HepG2 (cell line): Measurements from ENCODE around the gene SFXN2. TPM values are rescaled to one million over a fixed set of nuclear protein-coding genes. Genes with fewer than 3 reads are reported as not detected.

Source experiments
- ATAC-seq: fragments of 200-7000 bp; cut with Tn5 transposase; 3 replicates; pipeline ENCODE4 v1.9.1; 2020; ENCODE audit warnings: mild to moderate bottlenecking, moderate library complexity
- BruUV-seq: library from RNA; stranded (reverse); fragments of 400-500 nt; replicated peaks from 2 replicates; lab custom pipeline; 2021; lab: Mats Ljungman, UMichigan
- CTCF ChIA-PET: fragments of 300-600 bp; formaldehyde crosslinking; extraction: SDS; loops from one replicate; lab custom pipeline; 2021; ENCODE audit warnings: low total read pairs, inconsistent platforms, low intra/inter-chr PET ratio; lab: Yijun Ruan, JAX
- POLR2A ChIA-PET: fragments of 350-600 bp; sonication (Branson Sonifier 250); formaldehyde crosslinking; loops from one replicate; lab custom pipeline; 2020; ENCODE audit warnings: antibody characterized with exemption, inconsistent platforms; lab: Yijun Ruan, JAX
- DNase-seq: peaks from one replicate; pipeline ENCODE4 v3.0.0-alpha.2; 2015; ENCODE audit warnings: low spot score
- FAIRE-seq: peaks from 3 replicates; lab custom pipeline; 2011; peaks lifted over from hg19 to GRCh38; lab: Jason Lieb, UNC
- H2AFZ ChIP-seq: one replicate; pipeline ENCODE4 v1.6.1; 2011; ENCODE audit warnings: low read length, inconsistent platforms
- H3K27ac ChIP-seq: fragments of 300-600 bp; 3 replicates; pipeline ENCODE4 v1.8.0; 2011; ENCODE audit warnings: mixed run types, mild to moderate bottlenecking, mixed read lengths, low read length, inconsistent platforms; ENCODE audit not compliant: insufficient read depth; ENCODE audit errors: extremely low read length
- H3K27me3 ChIP-seq, 2 experiments: fragments of 200-600 bp in 1 of 2; 2 replicates in 1 of 2; 3 replicates in 1 of 2; pipeline versions ENCODE4 v1.6.0 to v1.8.0; 2011; ENCODE audit warnings: low read length in 2 of 2, mild to moderate bottlenecking in 2 of 2, moderate library complexity in 2 of 2, inconsistent platforms in 1 of 2; ENCODE audit not compliant: insufficient read depth in 2 of 2, control insufficient read depth in 1 of 2
- H3K36me3 ChIP-seq, 2 experiments: fragments of 200-600 bp in 1 of 2; replicated peaks in 1 of 2; 2 replicates in 1 of 2; 3 replicates in 1 of 2; pipeline versions ENCODE4 v1.5.1 to v1.8.0; 2011; ENCODE audit warnings: low read length in 2 of 2, inconsistent platforms in 1 of 2; ENCODE audit not compliant: insufficient read depth in 2 of 2, control insufficient read depth in 1 of 2
- H3K4me1 ChIP-seq: 2 replicates; pipeline ENCODE4 v1.5.1; 2012; ENCODE audit warnings: low read length, inconsistent platforms; ENCODE audit not compliant: insufficient read depth
- H3K4me2 ChIP-seq: 2 replicates; pipeline ENCODE4 v1.6.0; 2011; ENCODE audit warnings: low read depth, low read length, inconsistent platforms
- H3K4me3 ChIP-seq, 3 experiments: fragments of 200-600 bp in 1 of 3; sonication (generic), shearing (Covaris generic) in 1 of 3; replicated peaks in 1 of 3; 2 replicates each; pipeline ENCODE4 v1.5.1; 2011 to 2016; ENCODE audit warnings: low read length in 3 of 3, inconsistent platforms in 2 of 3, low read depth in 2 of 3, mild to moderate bottlenecking in 2 of 3, control low read depth in 1 of 3, mixed read lengths in 1 of 3; ENCODE audit not compliant: insufficient read depth in 1 of 3
- H3K79me2 ChIP-seq: one replicate; pipeline ENCODE4 v1.6.1; 2011; ENCODE audit warnings: low read length, inconsistent platforms; ENCODE audit not compliant: insufficient read depth
- H3K9ac ChIP-seq: 2 replicates; pipeline ENCODE4 v1.6.0; 2011; ENCODE audit warnings: mild to moderate bottlenecking, low read depth, low read length, inconsistent platforms; ENCODE audit not compliant: insufficient read depth
- H3K9me3 ChIP-seq: 2 replicates; pipeline ENCODE4 v1.5.1; 2012; ENCODE audit warnings: mild to moderate bottlenecking, low read length
- H4K20me1 ChIP-seq: 2 replicates; pipeline ENCODE4 v1.6.0; 2011; ENCODE audit warnings: inconsistent platforms, mild to moderate bottlenecking, low read length, moderate library complexity; ENCODE audit not compliant: insufficient read depth
- ATF7 ChIP-seq, 2 experiments: fragments of 450-650 bp in 1 of 2; sonication (generic) in 1 of 2; formaldehyde crosslinking in 1 of 2; IDR thresholded peaks; 2 replicates each; pipeline versions ENCODE4 v1.4.0 to v1.6.1; 2016 to 2020; ENCODE audit warnings: antibody characterized with exemption in 1 of 2, mild to moderate bottlenecking in 1 of 2, missing genetic modification reagents in 1 of 2
- DBP ChIP-seq: sonication (generic); formaldehyde crosslinking; IDR thresholded peaks from 2 replicates; pipeline ENCODE4 v1.4.0; 2020; ENCODE audit warnings: missing genetic modification reagents; ENCODE audit errors: not compliant biosample characterization
- FOXK1 ChIP-seq: sonication (generic); formaldehyde crosslinking; IDR thresholded peaks from 2 replicates; pipeline ENCODE4 v1.4.0; 2020; ENCODE audit warnings: low read depth, missing genetic modification reagents, borderline replicate concordance
- KDM5B ChIP-seq: sonication (generic); formaldehyde crosslinking; IDR thresholded peaks from 2 replicates; pipeline ENCODE4 v1.4.0; 2020; ENCODE audit warnings: missing genetic modification reagents, mild to moderate bottlenecking, borderline replicate concordance
- KLF9 ChIP-seq: IDR thresholded peaks from 2 replicates; pipeline ENCODE4 v1.6.1; 2016; ENCODE audit warnings: low read depth
- PAX8 ChIP-seq: sonication (generic); formaldehyde crosslinking; IDR thresholded peaks from 2 replicates; pipeline ENCODE4 v1.8.0; 2022; ENCODE audit warnings: mild to moderate bottlenecking, missing genetic modification reagents, borderline replicate concordance
- POGZ ChIP-seq: sonication (generic); formaldehyde crosslinking; IDR thresholded peaks from 2 replicates; pipeline ENCODE4 v1.4.0; 2020; ENCODE audit warnings: mild to moderate bottlenecking, missing genetic modification reagents
- SKI ChIP-seq: fragments of 450-650 bp; IDR thresholded peaks from one replicate; pipeline ENCODE4 v1.6.1; 2018; ENCODE audit warnings: mild to moderate bottlenecking; ENCODE audit not compliant: partially characterized antibody
- SMAD3 ChIP-seq: sonication (generic); formaldehyde crosslinking; IDR thresholded peaks from 2 replicates; pipeline ENCODE4 v1.4.0; 2020; ENCODE audit warnings: missing genetic modification reagents
- SNAPC5 ChIP-seq: sonication (generic); formaldehyde crosslinking; IDR thresholded peaks from 2 replicates; pipeline ENCODE4 v1.8.1; 2023; ENCODE audit warnings: mild to moderate bottlenecking, missing genetic modification reagents, borderline replicate concordance
- TCF12 ChIP-seq, 2 experiments: fragments of 450-650 bp in 1 of 2; sonication (generic) in 1 of 2; formaldehyde crosslinking in 1 of 2; IDR thresholded peaks; 2 replicates each; pipeline versions ENCODE4 v1.6.1 to v1.8.0; 2017 to 2022; ENCODE audit warnings: antibody characterized with exemption in 1 of 2, mild to moderate bottlenecking in 1 of 2, missing genetic modification reagents in 1 of 2, moderate library complexity in 1 of 2
- ZBTB1 ChIP-seq: sonication (generic); formaldehyde crosslinking; IDR thresholded peaks from 2 replicates; pipeline ENCODE4 v1.4.0; 2020; ENCODE audit warnings: missing genetic modification reagents, borderline replicate concordance
- ZFP37 ChIP-seq: sonication (generic); formaldehyde crosslinking; IDR thresholded peaks from 2 replicates; pipeline ENCODE4 v1.4.0; 2020; ENCODE audit warnings: missing genetic modification reagents, borderline replicate concordance
- ZNF10 ChIP-seq: sonication (generic); formaldehyde crosslinking; IDR thresholded peaks from 2 replicates; pipeline ENCODE4 v1.4.0; 2020; ENCODE audit warnings: mild to moderate bottlenecking, low read depth, missing genetic modification reagents, borderline replicate concordance
- ZNF382 ChIP-seq: sonication (generic); formaldehyde crosslinking; IDR thresholded peaks from 2 replicates; pipeline ENCODE4 v1.5.0; 2020; ENCODE audit warnings: missing genetic modification reagents, mild to moderate bottlenecking, borderline replicate concordance
- ZNF564 ChIP-seq: sonication (generic); formaldehyde crosslinking; IDR thresholded peaks from 2 replicates; pipeline ENCODE4 v1.8.1; 2023; ENCODE audit warnings: mild to moderate bottlenecking, missing genetic modification reagents
- ZNF740 ChIP-seq: sonication (generic); formaldehyde crosslinking; IDR thresholded peaks from 2 replicates; pipeline ENCODE4 v1.4.0; 2020; ENCODE audit warnings: missing genetic modification reagents
- ZSCAN29 ChIP-seq: sonication (generic); formaldehyde crosslinking; conservative IDR thresholded peaks from 2 replicates; pipeline ENCODE4 v1.4.0; 2020; ENCODE audit warnings: mild to moderate bottlenecking, missing genetic modification reagents
- WGBS: methylation state at CpG from one replicate; pipeline ENCODE4 v1.1.6; 2017; ENCODE audit warnings: low lambda C conversion rate; 5-methylcytosine and 5-hydroxymethylcytosine counted together
- in situ Hi-C: cut with HindIII; loops from 2 replicates; pipeline ENCODE4 v1.10.0; 2017; ENCODE audit warnings: low pct_unique_long_range_greater_than_20kb; ENCODE audit not compliant: extremely low pct_ligation_motif_present
- intact Hi-C: fragments of 100-400 bp; cut with micrococcal nuclease; formaldehyde crosslinking; loops from one replicate; pipeline ENCODE4 v1.10.0; 2022; ENCODE audit not compliant: unreplicated experiment
- polyA plus RNA-seq, 8 experiments: library from polyadenylated mRNA; depleted of rRNA in 3 of 8; stranded (reverse) in 7 of 8; unstranded in 1 of 8; fragments of >200 nt; fragmentation: Illumina TruSeq in 4 of 8; extraction: Trizol in 4 of 8; gene quantifications; 2 replicates each; pipeline versions ENCODE4 v1.2.1 to v1.2.3, GENCODE V29; 2011 to 2016; ENCODE audit warnings: low read depth in 4 of 8, missing spikeins in 1 of 8, mixed read lengths in 1 of 8; ENCODE audit not compliant: insufficient read depth in 1 of 8
- total RNA-seq, 5 experiments: library from RNA; depleted of rRNA; stranded (reverse); fragments of >200 nt; fragmentation: Illumina TruSeq; extraction: Trizol; gene quantifications; 2 replicates each; pipeline ENCODE4 v1.2.3, GENCODE V29; 2016; ENCODE audit warnings: low read depth in 1 of 5

The SFXN2 gene
- total and polyA plus RNA-seq, 2 of the 13 experiments (the other 11 are each of a cell fraction or from before 2014, with no cell fraction given): 12.8 to 21.1 TPM

GRCh38 chr10:102761981-102762380, 47.5 kb downstream of the SFXN2 start:
- FAIRE-seq (no peak), DNase-seq (no peak), ATAC-seq (no peak)
- ChIA-PET CTCF (no interaction called here), POLR2A (no interaction called here)
- H3K4me2 ChIP-seq: no peak overlapping the region
- peaks cover 22% of the 10 kb centered on the region for H3K4me1 ChIP-seq
- H3K27ac ChIP-seq: no peak overlapping the region
- H3K36me3 ChIP-seq: no peaks in the 10 kb centered on the region
- no TSS peak for BruUV-seq
- peaks cover 4% of the 10 kb centered on the region for H3K79me2 ChIP-seq
- H3K9me3 ChIP-seq: no peaks in the 10 kb centered on the region
- no peaks in the 10 kb centered on the region for H4K20me1 ChIP-seq
- TF ChIP-seq ZSCAN29 (CRISPR knock-in tag) (no peak), SMAD3 (CRISPR knock-in tag) (no peak), FOXK1 (no peak), PAX8 (CRISPR knock-in tag) (no peak), KLF9 (CRISPR knock-in tag) (no peak), SNAPC5 (CRISPR knock-in tag) (no peak)
- H3K27me3 ChIP-seq: no peaks in the 10 kb centered on the region
- H3K9ac ChIP-seq: no peak overlapping the region
- intact Hi-C loops (no loop called here), in situ Hi-C loops (no loop called here)
- no peak overlapping the region for H2AFZ ChIP-seq
- H3K4me3 ChIP-seq: no peak overlapping the region
- 98% methylated on average over 4 of the region's 4 CpGs for WGBS

- Histone ChIP-seq H4K20me1 (no peaks in the 10 kb centered on the region), H3K27me3 (no peaks in the 10 kb centered on the region)
- DNase-seq (no peak), FAIRE-seq (no peak)
- CTCF ChIA-PET: no interaction called here
- TF ChIP-seq SKI: no peak
- TF ChIP-seq ZBTB1 (CRISPR knock-in tag): no peak
- no peak for TF ChIP-seq ZFP37 (CRISPR knock-in tag)
- TF ChIP-seq ZNF740: no peak
- no peak for TF ChIP-seq ZNF10 (CRISPR knock-in tag)
- no peak for TF ChIP-seq ZNF564
- TF ChIP-seq ATF7 (IDR thresholded peaks at IDR 0.05): no peak
- TF ChIP-seq ATF7 (CRISPR knock-in tag; IDR thresholded peaks at IDR 0.05): no peak
- TF ChIP-seq ZNF382 (CRISPR knock-in tag): no peak
- TF ChIP-seq DBP (CRISPR knock-in tag): no peak
- TF ChIP-seq TCF12 (IDR thresholded peaks at IDR 0.05): no peak
- no peak for TF ChIP-seq TCF12 (CRISPR knock-in tag; IDR thresholded peaks at IDR 0.05)
- no peak for TF ChIP-seq KDM5B (CRISPR knock-in tag)
- TF ChIP-seq POGZ: no peak
- TF ChIP-seq, all 625 proteins: peak for 0
- H3K4me2 ChIP-seq: no peak overlapping the region
- H3K36me3 ChIP-seq: no peaks in the 10 kb centered on the region
- intact Hi-C loops (no loop called here), in situ Hi-C loops (no loop called here)
- POLR2A ChIA-PET: interaction anchor here (0.6 kb wide), 1 partner anchor 1207 kb away, joined by 3 read pairs; no protein-coding TSS in a partner anchor
- no peak overlapping the region for H3K27ac ChIP-seq
- no peak for ATAC-seq
- peaks cover 2% of the 10 kb centered on the region for H3K79me2 ChIP-seq
- WGBS: 89% methylated on average over 7 of the region's 7 CpGs
- H3K4me3 ChIP-seq: no peak overlapping the region
- no peak overlapping the region for H3K9ac ChIP-seq
- H3K9me3 ChIP-seq: no peaks in the 10 kb centered on the region
- BruUV-seq: no TSS peak
- peaks cover 22% of the 10 kb centered on the region for H3K4me1 ChIP-seq
- H2AFZ ChIP-seq: no peak overlapping the region
Observed at GRCh38 chr10:102762401-102763015, 48.1 kb downstream of the SFXN2 start.
